ENCODE results near the gene SOX5.

SOX5 gene

GRCh38 chr12:23681237-23681636, 268.2 kb downstream of the SOX5 start:
- Histone ChIP-seq H3K36me3 (ENCODE audit: control insufficient read depth in 1 of 2, insufficient read depth in 2 of 2, low read length in 2 of 2) (no peaks in the 10 kb centered on the region), H3K4me1 (ENCODE audit: control insufficient read depth in 1 of 2, insufficient read depth in 2 of 2, low read length in 2 of 2) (no peaks in the 10 kb centered on the region), H3K27ac (ENCODE audit: low read depth, low read length) (no peak overlapping the region), H3K27me3 (ENCODE audit: control insufficient read depth in 1 of 2, insufficient read depth in 2 of 2, low read length in 2 of 2) (no peaks in the 10 kb centered on the region), H3K9ac (ENCODE audit: low read depth in 1 of 2, low read length in 2 of 2) (no peak overlapping the region), H3K4me3 (ENCODE audit: low read depth in 1 of 2, low read length in 2 of 2) (no peak overlapping the region), H3K9me3 (ENCODE audit: control insufficient read depth in 1 of 2, low read length in 2 of 2) (no peaks in the 10 kb centered on the region)

DNA sequence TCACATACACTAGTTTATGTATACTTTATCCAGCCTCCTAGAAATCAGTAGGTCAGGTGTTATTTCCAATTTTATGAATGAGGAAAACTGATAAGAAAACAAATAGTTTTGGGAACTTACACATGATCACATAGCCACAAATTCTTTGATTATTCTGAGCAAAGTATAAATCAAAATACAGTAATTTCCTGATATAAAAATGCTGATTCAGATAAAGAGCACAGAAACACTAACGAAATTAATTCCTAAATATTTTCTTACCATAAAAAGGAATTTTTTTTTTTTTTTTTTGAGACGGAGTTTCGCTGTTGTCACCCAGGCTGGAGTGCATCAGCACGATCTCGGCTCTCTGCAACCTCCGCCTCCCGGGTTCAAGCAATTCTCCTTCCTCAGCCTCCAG, 275.4 kb downstream of the SOX5 start:
- Histone ChIP-seq H3K4me3 (ENCODE audit: low read depth in 1 of 2, low read length in 2 of 2) (no peak overlapping the region), H3K4me1 (ENCODE audit: control insufficient read depth in 1 of 2, insufficient read depth in 2 of 2, low read length in 2 of 2) (no peaks in the 10 kb centered on the region), H3K9ac (ENCODE audit: low read depth in 1 of 2, low read length in 2 of 2) (no peak overlapping the region), H3K36me3 (ENCODE audit: control insufficient read depth in 1 of 2, insufficient read depth in 2 of 2, low read length in 2 of 2) (no peaks in the 10 kb centered on the region), H3K27ac (ENCODE audit: low read depth, low read length) (no peak overlapping the region), H3K27me3 (ENCODE audit: control insufficient read depth in 1 of 2, insufficient read depth in 2 of 2, low read length in 2 of 2) (no peaks in the 10 kb centered on the region), H3K9me3 (ENCODE audit: control insufficient read depth in 1 of 2, low read length in 2 of 2) (no peaks in the 10 kb centered on the region)

DNA sequence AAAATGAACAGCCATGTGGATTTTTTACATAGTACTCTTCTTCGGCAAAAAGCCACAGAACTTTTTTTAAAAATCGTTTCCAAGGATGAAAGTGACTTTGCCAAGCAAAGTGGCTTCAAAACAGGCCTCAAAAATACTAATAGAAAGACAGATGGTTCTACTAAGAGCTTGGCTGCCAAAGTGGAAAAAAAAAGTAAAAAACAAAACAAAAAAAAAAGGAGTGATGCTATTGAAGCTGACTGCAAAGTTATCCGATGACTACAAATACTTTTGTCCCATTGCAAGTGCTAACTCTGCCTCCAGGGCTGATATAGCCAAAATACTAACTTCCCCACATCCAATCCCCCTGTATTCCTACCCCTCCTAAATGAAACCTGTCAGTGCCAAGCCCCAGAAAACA, 277.6 kb downstream of the SOX5 start:
- Histone ChIP-seq H3K9ac (ENCODE audit: low read depth in 1 of 2, low read length in 2 of 2) (no peak overlapping the region), H3K27ac (ENCODE audit: low read depth, low read length) (no peak overlapping the region), H3K4me1 (ENCODE audit: control insufficient read depth in 1 of 2, insufficient read depth in 2 of 2, low read length in 2 of 2) (no peaks in the 10 kb centered on the region), H3K4me3 (ENCODE audit: low read depth in 1 of 2, low read length in 2 of 2) (no peak overlapping the region), H3K27me3 (ENCODE audit: control insufficient read depth in 1 of 2, insufficient read depth in 2 of 2, low read length in 2 of 2) (no peaks in the 10 kb centered on the region), H3K9me3 (ENCODE audit: control insufficient read depth in 1 of 2, low read length in 2 of 2) (no peaks in the 10 kb centered on the region), H3K36me3 (ENCODE audit: control insufficient read depth in 1 of 2, insufficient read depth in 2 of 2, low read length in 2 of 2) (no peaks in the 10 kb centered on the region)

GRCh38 chr12:23670684-23671083, 278.8 kb downstream of the SOX5 start:
- no peaks in the 10 kb centered on the region for H3K4me1 ChIP-seq (ENCODE audit: control insufficient read depth in 1 of 2, insufficient read depth in 2 of 2, low read length in 2 of 2)
- H3K9me3 ChIP-seq (ENCODE audit: control insufficient read depth in 1 of 2, low read length in 2 of 2): no peaks in the 10 kb centered on the region
- H3K36me3 ChIP-seq (ENCODE audit: control insufficient read depth in 1 of 2, insufficient read depth in 2 of 2, low read length in 2 of 2): no peaks in the 10 kb centered on the region
- no peak overlapping the region for H3K9ac ChIP-seq (ENCODE audit: low read depth in 1 of 2, low read length in 2 of 2)
- no peak overlapping the region for H3K4me3 ChIP-seq (ENCODE audit: low read depth in 1 of 2, low read length in 2 of 2)
- H3K27me3 ChIP-seq (ENCODE audit: control insufficient read depth in 1 of 2, insufficient read depth in 2 of 2, low read length in 2 of 2): no peaks in the 10 kb centered on the region
- no peak overlapping the region for H3K27ac ChIP-seq (ENCODE audit: low read depth, low read length)

DNA sequence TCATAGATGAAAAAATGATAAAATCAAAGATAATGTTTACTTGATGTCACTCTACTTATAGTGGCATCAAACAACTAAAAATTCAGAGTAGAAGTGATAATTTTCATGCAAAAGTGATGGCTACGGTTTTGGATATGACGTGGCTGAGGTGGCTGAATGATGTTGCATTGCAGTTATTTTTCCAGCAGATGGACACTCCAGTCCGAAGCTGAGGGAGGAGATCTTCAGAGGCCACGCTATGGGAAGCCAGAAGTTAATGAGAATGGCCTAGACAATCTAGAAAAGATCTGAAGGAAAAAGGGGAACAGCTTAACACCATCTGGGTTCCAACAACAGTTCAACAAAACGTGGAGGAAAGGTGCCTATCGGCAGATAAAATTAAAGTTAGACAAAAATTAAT, 279.8 kb downstream of the SOX5 start:
- H3K4me3 ChIP-seq (ENCODE audit: low read depth in 1 of 2, low read length in 2 of 2): no peak overlapping the region
- no peaks in the 10 kb centered on the region for H3K36me3 ChIP-seq (ENCODE audit: control insufficient read depth in 1 of 2, insufficient read depth in 2 of 2, low read length in 2 of 2)
- H3K9me3 ChIP-seq (ENCODE audit: control insufficient read depth in 1 of 2, low read length in 2 of 2): no peaks in the 10 kb centered on the region
- no peaks in the 10 kb centered on the region for H3K27me3 ChIP-seq (ENCODE audit: control insufficient read depth in 1 of 2, insufficient read depth in 2 of 2, low read length in 2 of 2)
- no peak overlapping the region for H3K9ac ChIP-seq (ENCODE audit: low read depth in 1 of 2, low read length in 2 of 2)
- no peaks in the 10 kb centered on the region for H3K4me1 ChIP-seq (ENCODE audit: control insufficient read depth in 1 of 2, insufficient read depth in 2 of 2, low read length in 2 of 2)
- H3K27ac ChIP-seq (ENCODE audit: low read depth, low read length): no peak overlapping the region

- Histone ChIP-seq H3K27ac (ENCODE audit: low read depth, low read length) (no peak overlapping the region), H3K9me3 (ENCODE audit: control insufficient read depth in 1 of 2, low read length in 2 of 2) (no peaks in the 10 kb centered on the region), H3K36me3 (ENCODE audit: control insufficient read depth in 1 of 2, insufficient read depth in 2 of 2, low read length in 2 of 2) (no peaks in the 10 kb centered on the region), H3K4me3 (ENCODE audit: low read depth in 1 of 2, low read length in 2 of 2) (no peak overlapping the region), H3K4me1 (ENCODE audit: control insufficient read depth in 1 of 2, insufficient read depth in 2 of 2, low read length in 2 of 2) (no peaks in the 10 kb centered on the region), H3K27me3 (ENCODE audit: control insufficient read depth in 1 of 2, insufficient read depth in 2 of 2, low read length in 2 of 2) (no peaks in the 10 kb centered on the region), H3K9ac (ENCODE audit: low read depth in 1 of 2, low read length in 2 of 2) (no peak overlapping the region)
These were observed 282.6 kb downstream of the SOX5 start for GRCh38 chr12:23666866-23667265.

DNA sequence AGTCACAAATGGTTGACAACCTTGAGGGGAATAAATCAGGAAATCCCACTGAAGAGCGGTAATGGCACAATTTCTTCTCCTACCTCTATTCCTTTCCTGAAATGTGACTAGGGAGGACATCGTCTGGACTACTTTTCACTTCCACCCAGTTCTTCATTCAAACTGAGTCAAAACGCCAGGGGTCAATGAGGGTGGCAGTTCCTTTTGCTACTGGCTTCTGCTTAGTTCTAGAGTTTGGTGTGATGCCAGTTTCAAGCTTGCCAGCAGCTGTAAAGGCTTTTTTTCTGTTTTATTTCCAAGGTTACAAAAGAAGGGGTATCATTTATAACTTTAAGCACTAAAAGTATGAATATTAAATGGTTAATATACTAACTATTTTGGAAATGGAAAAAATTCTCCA, 286.5 kb downstream of the SOX5 start:
- H3K9me3 ChIP-seq (ENCODE audit: control insufficient read depth in 1 of 2, low read length in 2 of 2): no peaks in the 10 kb centered on the region

GRCh38 chr12:23659131-23659530, 290.3 kb downstream of the SOX5 start:
- H3K27ac ChIP-seq (ENCODE audit: low read depth, low read length): no peak overlapping the region
- no peak overlapping the region for H3K4me3 ChIP-seq (ENCODE audit: low read depth in 1 of 2, low read length in 2 of 2)
- no peaks in the 10 kb centered on the region for H3K4me1 ChIP-seq (ENCODE audit: control insufficient read depth in 1 of 2, insufficient read depth in 2 of 2, low read length in 2 of 2)
- H3K9me3 ChIP-seq (ENCODE audit: control insufficient read depth in 1 of 2, low read length in 2 of 2): no peaks in the 10 kb centered on the region
- no peak overlapping the region for H3K9ac ChIP-seq (ENCODE audit: low read depth in 1 of 2, low read length in 2 of 2)
- H3K36me3 ChIP-seq (ENCODE audit: control insufficient read depth in 1 of 2, insufficient read depth in 2 of 2, low read length in 2 of 2): no peaks in the 10 kb centered on the region
- H3K27me3 ChIP-seq (ENCODE audit: control insufficient read depth in 1 of 2, insufficient read depth in 2 of 2, low read length in 2 of 2): no peaks in the 10 kb centered on the region

More for the DNA sequence above, 286.5 kb downstream of the SOX5 start:
- no peak overlapping the region for H3K27ac ChIP-seq (ENCODE audit: low read depth, low read length)
- no peaks in the 10 kb centered on the region for H3K36me3 ChIP-seq (ENCODE audit: control insufficient read depth in 1 of 2, insufficient read depth in 2 of 2, low read length in 2 of 2)
- no peak overlapping the region for H3K9ac ChIP-seq (ENCODE audit: low read depth in 1 of 2, low read length in 2 of 2)
- H3K4me3 ChIP-seq (ENCODE audit: low read depth in 1 of 2, low read length in 2 of 2): no peak overlapping the region
- H3K4me1 ChIP-seq (ENCODE audit: control insufficient read depth in 1 of 2, insufficient read depth in 2 of 2, low read length in 2 of 2): no peaks in the 10 kb centered on the region
- H3K27me3 ChIP-seq (ENCODE audit: control insufficient read depth in 1 of 2, insufficient read depth in 2 of 2, low read length in 2 of 2): no peaks in the 10 kb centered on the region

DNA sequence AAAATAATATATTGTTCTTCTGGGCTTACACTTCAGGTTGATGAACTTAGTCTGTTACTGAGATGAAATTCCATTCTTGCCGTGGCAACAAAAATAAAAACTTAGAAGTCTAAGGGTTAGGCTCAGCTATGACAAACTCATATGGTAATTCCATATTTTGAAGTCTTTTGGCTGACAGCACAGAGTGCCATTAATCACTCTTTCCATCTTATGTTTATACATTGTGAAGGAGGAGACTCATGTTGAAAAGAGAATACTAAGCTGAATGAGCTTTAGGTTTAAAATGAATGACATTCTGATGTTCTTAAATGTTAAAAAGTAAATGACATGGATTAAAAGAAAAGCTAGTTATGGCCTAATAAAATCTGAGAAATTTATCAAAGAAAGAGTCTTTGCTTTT, 291.9 kb downstream of the SOX5 start:
- Histone ChIP-seq H3K4me1 (ENCODE audit: control insufficient read depth in 1 of 2, insufficient read depth in 2 of 2, low read length in 2 of 2) (no peaks in the 10 kb centered on the region), H3K27ac (ENCODE audit: low read depth, low read length) (no peak overlapping the region), H3K36me3 (ENCODE audit: control insufficient read depth in 1 of 2, insufficient read depth in 2 of 2, low read length in 2 of 2) (no peaks in the 10 kb centered on the region), H3K4me3 (ENCODE audit: low read depth in 1 of 2, low read length in 2 of 2) (no peak overlapping the region), H3K9me3 (ENCODE audit: control insufficient read depth in 1 of 2, low read length in 2 of 2) (no peaks in the 10 kb centered on the region), H3K27me3 (ENCODE audit: control insufficient read depth in 1 of 2, insufficient read depth in 2 of 2, low read length in 2 of 2) (no peaks in the 10 kb centered on the region), H3K9ac (ENCODE audit: low read depth in 1 of 2, low read length in 2 of 2) (no peak overlapping the region)

GRCh38 chr12:23655884-23656283, 293.6 kb downstream of the SOX5 start:
- Histone ChIP-seq H3K9ac (ENCODE audit: low read depth in 1 of 2, low read length in 2 of 2) (no peak overlapping the region), H3K9me3 (ENCODE audit: control insufficient read depth in 1 of 2, low read length in 2 of 2) (no peaks in the 10 kb centered on the region), H3K4me3 (ENCODE audit: low read depth in 1 of 2, low read length in 2 of 2) (no peak overlapping the region), H3K27ac (ENCODE audit: low read depth, low read length) (no peak overlapping the region), H3K36me3 (ENCODE audit: control insufficient read depth in 1 of 2, insufficient read depth in 2 of 2, low read length in 2 of 2) (no peaks in the 10 kb centered on the region), H3K27me3 (ENCODE audit: control insufficient read depth in 1 of 2, insufficient read depth in 2 of 2, low read length in 2 of 2) (no peaks in the 10 kb centered on the region), H3K4me1 (ENCODE audit: control insufficient read depth in 1 of 2, insufficient read depth in 2 of 2, low read length in 2 of 2) (no peaks in the 10 kb centered on the region)

GRCh38 chr12:23655112-23655511, 294.4 kb downstream of the SOX5 start:
- H3K27ac ChIP-seq (ENCODE audit: low read depth, low read length): no peak overlapping the region
- no peaks in the 10 kb centered on the region for H3K36me3 ChIP-seq (ENCODE audit: control insufficient read depth in 1 of 2, insufficient read depth in 2 of 2, low read length in 2 of 2)
- no peak overlapping the region for H3K4me3 ChIP-seq (ENCODE audit: low read depth in 1 of 2, low read length in 2 of 2)
- no peaks in the 10 kb centered on the region for H3K9me3 ChIP-seq (ENCODE audit: control insufficient read depth in 1 of 2, low read length in 2 of 2)
- H3K27me3 ChIP-seq (ENCODE audit: control insufficient read depth in 1 of 2, insufficient read depth in 2 of 2, low read length in 2 of 2): no peaks in the 10 kb centered on the region
- H3K9ac ChIP-seq (ENCODE audit: low read depth in 1 of 2, low read length in 2 of 2): no peak overlapping the region
- H3K4me1 ChIP-seq (ENCODE audit: control insufficient read depth in 1 of 2, insufficient read depth in 2 of 2, low read length in 2 of 2): no peaks in the 10 kb centered on the region
